GM23338 (cell line): ENCODE data around the gene CDC45. TPM values are rescaled to one million over a fixed set of nuclear protein-coding genes. Genes with fewer than 3 reads are reported as not detected.

Experiments
- ATAC-seq: fragments of 200-7000 bp; cut with Tn5 transposase; 3 replicates; pipeline ENCODE4 v1.9.1; 2020
- DNase-seq: peaks from one replicate; pipeline ENCODE4 v3.0.0-alpha.2; 2015; ENCODE audit warnings: low spot score
- H2AFZ ChIP-seq: fragments of 200-600 bp; sonication (generic); 2 replicates; pipeline ENCODE4 v1.8.0; 2016; ENCODE audit warnings: antibody characterized with exemption, mild to moderate bottlenecking, moderate library complexity
- H3F3A ChIP-seq: fragments of 200-600 bp; sonication (generic); replicated peaks from 2 replicates; pipeline ENCODE4 v1.8.0; 2017; ENCODE audit warnings: antibody characterized with exemption, mixed run types, low read depth
- H3K27ac ChIP-seq: fragments of 200-600 bp; sonication (generic); 2 replicates; pipeline ENCODE4 v1.6.1; 2016; ENCODE audit warnings: low read depth
- H3K27me3 ChIP-seq: fragments of 200-600 bp; sonication (generic); 2 replicates; pipeline ENCODE4 v1.8.0; 2016; ENCODE audit warnings: mild to moderate bottlenecking, mixed run types, moderate library complexity; ENCODE audit not compliant: insufficient read depth
- H3K36me3 ChIP-seq: fragments of 200-600 bp; sonication (generic); 2 replicates; pipeline ENCODE4 v1.8.0; 2016; ENCODE audit warnings: mild to moderate bottlenecking; ENCODE audit not compliant: insufficient read depth
- H3K4me1 ChIP-seq: fragments of 200-600 bp; sonication (generic); 2 replicates; pipeline ENCODE4 v1.8.0; 2016; ENCODE audit warnings: mild to moderate bottlenecking, moderate library complexity; ENCODE audit not compliant: insufficient read depth
- H3K4me2 ChIP-seq: fragments of 200-600 bp; sonication (generic); 2 replicates; pipeline ENCODE4 v1.7.1; 2017; ENCODE audit warnings: mixed run types
- H3K4me3 ChIP-seq: fragments of 200-600 bp; sonication (generic); 2 replicates; pipeline ENCODE4 v1.6.1; 2016; ENCODE audit warnings: mixed run types
- H3K79me2 ChIP-seq: fragments of 200-600 bp; sonication (generic); replicated peaks from 2 replicates; pipeline ENCODE4 v1.8.0; 2017; ENCODE audit warnings: mild to moderate bottlenecking; ENCODE audit not compliant: insufficient read depth
- H3K9me2 ChIP-seq: fragments of 200-600 bp; sonication (generic); 2 replicates; pipeline ENCODE4 v1.8.0; 2017; ENCODE audit not compliant: insufficient read depth
- H4K20me1 ChIP-seq: fragments of 200-600 bp; sonication (generic); replicated peaks from 2 replicates; pipeline ENCODE4 v1.8.0; 2017; ENCODE audit warnings: mild to moderate bottlenecking; ENCODE audit not compliant: insufficient read depth
- H3K27ac Mint-ChIP-seq: 2 replicates; pipeline ENCODE4 v1.8.0; 2020; ENCODE audit warnings: inconsistent platforms, mild to moderate bottlenecking, moderate library complexity, mixed read lengths
- H3K27me3 Mint-ChIP-seq: 3 replicates; pipeline ENCODE4 v1.8.0; 2022; ENCODE audit warnings: low read depth, mild to moderate bottlenecking, moderate library complexity, mixed read lengths, inconsistent platforms; ENCODE audit not compliant: insufficient read depth, poor library complexity
- H3K36me3 Mint-ChIP-seq: 3 replicates; pipeline ENCODE4 v1.8.0; 2021; ENCODE audit warnings: low read depth, mild to moderate bottlenecking, inconsistent platforms, moderate library complexity, mixed read lengths
- H3K4me1 Mint-ChIP-seq: 3 replicates; pipeline ENCODE4 v1.8.0; 2020; ENCODE audit warnings: mild to moderate bottlenecking, inconsistent platforms, mixed read lengths
- H3K4me3 Mint-ChIP-seq: 3 replicates; pipeline ENCODE4 v1.8.0; 2021; ENCODE audit warnings: moderate library complexity, mild to moderate bottlenecking, inconsistent platforms, mixed read lengths
- H3K9me3 Mint-ChIP-seq: 3 replicates; pipeline ENCODE4 v1.8.0; 2020; ENCODE audit warnings: moderate library complexity, mild to moderate bottlenecking, inconsistent platforms, mixed read lengths
- CREB1 ChIP-seq: fragments of 250-450 bp; sonication (Bioruptor Pico); IDR thresholded peaks from 2 replicates; pipeline ENCODE4 v1.5.0; 2020; ENCODE audit warnings: low read depth, mild to moderate bottlenecking, moderate library complexity
- CTCF ChIP-seq, 2 experiments: fragments of 200-600 bp in 1 of 2; sonication (generic) in 1 of 2; conservative IDR thresholded peaks; 2 replicates each; pipeline versions ENCODE4 v1.5.1 to v1.6.1; 2016 to 2017; ENCODE audit warnings: antibody characterized with exemption in 2 of 2, low read depth in 2 of 2, mild to moderate bottlenecking in 2 of 2, moderate library complexity in 1 of 2
- ETS1 ChIP-seq: IDR thresholded peaks from 2 replicates; pipeline ENCODE4 v1.6.1; 2016; ENCODE audit warnings: antibody characterized with exemption
- EZH2 ChIP-seq: fragments of 200-600 bp; sonication (generic); IDR thresholded peaks from one replicate; pipeline ENCODE4 v1.8.0; 2017; ENCODE audit warnings: antibody characterized with exemption, mild to moderate bottlenecking, low read depth; ENCODE audit not compliant: unreplicated experiment
- JUNB ChIP-seq: IDR thresholded peaks from one replicate; pipeline ENCODE4 v1.6.1; 2016; ENCODE audit warnings: antibody characterized with exemption; ENCODE audit not compliant: unreplicated experiment
- NANOG ChIP-seq: IDR thresholded peaks from 2 replicates; pipeline ENCODE4 v1.6.1; 2016; ENCODE audit warnings: antibody characterized with exemption, borderline replicate concordance
- POLR2AphosphoS5 ChIP-seq: IDR thresholded peaks from 2 replicates; pipeline ENCODE4 v1.6.1; 2016; ENCODE audit warnings: antibody characterized with exemption, low read depth
- REST ChIP-seq: IDR thresholded peaks from one replicate; pipeline ENCODE4 v1.6.1; 2018; ENCODE audit warnings: antibody characterized with exemption; ENCODE audit not compliant: unreplicated experiment
- ZNF114 ChIP-seq: fragments of 250-450 bp; sonication (Bioruptor Pico); IDR thresholded peaks from 2 replicates; pipeline ENCODE4 v1.5.0; 2020; ENCODE audit warnings: mild to moderate bottlenecking, moderate library complexity
- polyA plus RNA-seq: library from polyadenylated mRNA; unstranded; fragments of >200 nt; fragmentation: Nextera tagmentation; extraction: Ambion mirVana; gene quantifications from 2 replicates; pipeline ENCODE4 v1.2.1, GENCODE V29; 2016
- total RNA-seq: library from RNA; depleted of rRNA; stranded (reverse); fragments of >200 nt; shearing (Covaris generic); gene quantifications from 2 replicates; pipeline ENCODE4 v1.2.3, GENCODE V29; 2014

The CDC45 gene
- total and polyA plus RNA-seq, 2 experiments from 2014 or later, result 29.0 to 30.3 TPM

DNA sequence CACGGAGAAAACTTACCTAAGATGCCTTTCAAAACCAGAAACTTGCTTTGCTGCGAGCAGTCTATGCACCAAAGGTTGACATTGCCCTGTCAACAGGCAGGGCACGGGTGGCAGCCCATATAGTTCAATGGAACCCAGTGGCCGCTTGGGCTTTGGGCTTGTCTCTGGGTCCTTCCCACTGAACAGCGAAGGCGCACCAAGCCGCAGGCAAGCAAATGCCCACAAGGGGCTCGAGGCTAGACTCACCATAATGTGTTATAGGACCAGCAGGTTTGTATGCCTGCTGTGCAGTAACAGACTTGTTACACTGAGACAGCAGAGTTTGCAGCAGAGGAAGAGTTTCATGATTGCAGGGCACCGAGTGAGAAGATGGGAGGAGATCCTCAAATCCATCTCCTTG lies 24.1 kb downstream of the CDC45 start (continued):
- TF ChIP-seq CTCF (conservative IDR thresholded peaks at IDR 0.05; ENCODE audit: low read depth in 2 of 2), result peak in 1 of 2 experiments; percentile 40; a peak in 3 of 4 replicates

- Mint-ChIP-seq H3K4me3 (no peak overlapping the region), H3K27ac (peak overlapping the region; percentile 52; the same call in 1 of the 2 replicates)
- no peak overlapping the region for H3K4me2 ChIP-seq
- TF ChIP-seq CREB1 (CRISPR knock-in tag), result no peak
- no peak for TF ChIP-seq CTCF (conservative IDR thresholded peaks at IDR 0.05; ENCODE audit: low read depth in 2 of 2)
- TF ChIP-seq NANOG, result no peak
- TF ChIP-seq POLR2AphosphoS5, result no peak
- TF ChIP-seq ZNF114 (CRISPR knock-in tag), result no peak
- TF ChIP-seq EZH2, result no peak
- no peak for TF ChIP-seq ETS1
- TF ChIP-seq REST, result no peak
- TF ChIP-seq JUNB, result no peak
Observed at GRCh38 chr22:19504900-19505734, 25.4 kb downstream of the CDC45 start.

More at GRCh38 chr22:19504900-19505734, 25.4 kb downstream of the CDC45 start:
- H3K4me1 Mint-ChIP-seq, result peaks cover 6% of the 10 kb centered on the region
- H3K4me3 ChIP-seq, result no peak overlapping the region
- no peak overlapping the region for H2AFZ ChIP-seq
- no peaks in the 10 kb centered on the region for H3K9me3 Mint-ChIP-seq
- peaks cover 29% of the 10 kb centered on the region for H3K36me3 Mint-ChIP-seq
- H3K4me1 ChIP-seq, result no peaks in the 10 kb centered on the region
- no peaks in the 10 kb centered on the region for H3K9me2 ChIP-seq
- DNase-seq, result no peak
- H3F3A ChIP-seq, result 0 out of 2 replicates have a peak, but pooled peaks cover 3% of the 10 kb centered on the region
- no peak overlapping the region for H3K27ac ChIP-seq
- H4K20me1 ChIP-seq, result no peaks in the 10 kb centered on the region
- H3K27me3 ChIP-seq, result no peaks in the 10 kb centered on the region
- peak; percentile 38 for ATAC-seq
- no peaks in the 10 kb centered on the region for H3K36me3 ChIP-seq
- no peaks in the 10 kb centered on the region for H3K79me2 ChIP-seq
- peaks cover 11% of the 10 kb centered on the region for H3K27me3 Mint-ChIP-seq
